Transverse colon (tissue), 4 donors: Measurements from ENCODE around the gene ATF6.

ENCODE experiments used
- CTCF ChIP-seq, 5 experiments: fragments of 200-600 bp in 3 of 5; fragments of 450-650 bp in 2 of 5; sonication (generic) in 3 of 5; IDR thresholded peaks; 1 replicate in 2 of 5; 2 replicates in 3 of 5; pipeline ENCODE4 v1.5.1; 2016 to 2017; ENCODE audit warnings: antibody characterized with exemption in 5 of 5, inconsistent platforms in 3 of 5, mild to moderate bottlenecking in 2 of 5, moderate library complexity in 1 of 5
- EP300 ChIP-seq: sonication (generic); formaldehyde crosslinking; IDR thresholded peaks from one replicate; pipeline ENCODE4 v1.6.1; 2017; ENCODE audit warnings: antibody characterized with exemption, low read depth
- POLR2A ChIP-seq: fragments of 450-650 bp; IDR thresholded peaks from one replicate; pipeline ENCODE4 v1.6.1; 2016; ENCODE audit warnings: antibody characterized with exemption, mild to moderate bottlenecking, moderate library complexity
- POLR2AphosphoS5 ChIP-seq, 3 donors: sonication (generic); formaldehyde crosslinking; IDR thresholded peaks; one replicate each; pipeline ENCODE4 v1.6.1; 2016; ENCODE audit warnings: antibody characterized with exemption in 3 of 3

- TF ChIP-seq CTCF (IDR thresholded peaks at IDR 0.05) (no peak), POLR2A (no peak), EP300 (no peak), POLR2AphosphoS5 (IDR thresholded peaks at IDR 0.05) (no peak)
Observed at GRCh38 chr1:161930064-161930463, 163.9 kb downstream of the ATF6 start.
